ENCODE data around the gene ACAP1.
"Not testable (repeated sequence)": the region's sequence is repeated elsewhere in the genome, so short reads cannot be mapped to it uniquely, and the experiment has no call there.

Gene ACAP1

DNA sequence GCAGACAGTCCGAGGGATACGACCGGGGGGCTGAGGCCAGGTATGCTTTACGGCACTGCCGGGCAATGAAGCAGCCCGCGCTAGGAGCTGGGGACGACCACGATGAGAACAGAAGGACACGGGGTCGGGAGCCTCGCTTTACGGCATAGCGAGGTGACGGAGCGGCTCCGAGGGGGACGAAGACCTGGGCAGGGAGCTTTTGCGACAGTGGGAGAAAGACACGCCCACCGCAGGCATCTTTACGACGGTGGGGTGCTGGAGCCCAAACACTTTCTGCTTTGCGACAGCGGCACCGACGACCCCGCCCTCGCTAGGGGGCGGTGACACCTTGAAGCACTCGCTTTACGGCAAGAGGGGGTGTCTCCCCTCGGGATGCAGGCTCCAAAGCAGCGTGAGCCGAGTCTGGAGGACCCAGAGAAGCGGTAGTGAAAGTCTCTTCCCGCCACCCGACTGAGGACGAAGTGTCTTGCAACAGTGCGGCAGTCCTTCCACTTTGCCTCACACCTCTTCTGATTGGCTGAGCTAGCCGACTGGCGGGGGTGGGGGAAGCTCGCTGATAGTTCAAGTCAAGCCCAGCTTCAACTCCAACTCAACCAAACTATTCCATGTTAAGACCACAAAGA, 6.8 kb upstream of the ACAP1 start:
- peak; percentile 100 for DNase-seq

DNA sequence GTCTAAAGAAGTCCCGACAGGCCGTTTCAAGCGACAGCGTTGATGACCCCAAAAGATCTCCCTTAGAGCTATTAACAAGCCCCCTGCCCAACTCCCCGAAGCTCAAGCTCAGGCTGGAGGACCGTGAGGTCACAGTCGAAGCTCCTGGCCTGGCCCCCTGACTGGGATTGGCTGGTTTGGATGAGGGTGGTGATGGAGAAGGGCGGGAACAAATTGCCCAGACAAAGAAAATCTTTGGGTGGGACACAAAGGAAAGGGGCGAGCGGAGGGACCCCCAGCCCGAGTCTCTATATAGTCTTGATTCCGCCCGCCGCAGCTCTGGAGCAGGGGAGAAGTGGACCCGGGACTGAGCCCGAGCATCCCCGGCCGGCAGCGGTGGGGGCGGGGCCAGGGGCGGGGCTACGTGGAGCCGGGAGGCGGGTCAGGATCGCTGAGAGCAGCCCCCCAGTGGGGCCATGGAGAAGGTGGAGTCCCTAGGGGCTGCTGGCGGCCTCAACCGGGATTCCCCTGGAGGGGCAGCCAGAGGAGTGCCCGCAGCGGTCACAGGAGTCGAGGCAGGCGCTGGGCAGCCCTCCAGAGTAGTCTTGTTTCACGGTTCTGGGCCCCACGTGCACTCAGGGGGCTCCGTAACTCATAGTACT, 6.2 kb upstream of the ACAP1 start:
- DNase-seq, result peak; percentile 91

DNA sequence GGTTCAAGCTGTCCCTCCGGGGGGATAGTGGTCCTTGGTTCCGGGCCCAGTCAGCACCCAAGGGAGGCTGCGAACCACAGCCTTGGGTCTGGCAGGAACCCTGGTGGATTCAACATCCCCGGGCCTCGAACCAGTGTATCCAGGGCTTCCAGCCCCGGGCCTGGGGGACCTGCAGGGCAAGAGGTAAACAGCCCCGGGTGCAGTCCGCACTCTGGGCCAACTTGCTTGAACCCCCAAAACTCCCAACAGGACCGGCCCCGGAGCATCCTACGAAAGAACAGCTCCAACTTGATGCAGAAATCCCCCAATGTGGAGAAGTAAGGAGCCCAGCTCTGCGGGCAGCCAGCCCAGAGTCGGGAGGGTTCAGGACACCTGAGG, 5.7 kb upstream of the ACAP1 start:
- no peak for DNase-seq

DNA sequence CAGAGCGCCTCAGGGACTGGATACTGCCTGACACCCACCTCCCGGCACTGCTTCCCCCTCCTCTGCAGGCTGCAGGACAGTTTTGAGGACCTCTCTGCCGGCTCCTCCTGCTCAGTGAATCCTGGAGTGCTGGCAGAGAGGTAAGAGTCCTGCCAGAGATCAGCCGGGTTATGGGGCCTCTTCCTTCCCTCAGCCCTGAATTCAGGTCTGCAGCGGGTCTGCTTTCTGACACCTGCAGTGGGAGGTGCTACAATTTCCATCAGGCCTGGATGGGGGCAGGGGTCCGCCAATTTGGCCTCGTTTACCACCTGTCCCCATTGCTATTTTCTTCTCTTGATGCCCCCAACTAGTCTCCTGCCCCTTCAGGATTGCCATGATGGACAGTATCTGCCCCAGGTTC, 4.2 kb upstream of the ACAP1 start:
- DNase-seq, result no peak

DNA sequence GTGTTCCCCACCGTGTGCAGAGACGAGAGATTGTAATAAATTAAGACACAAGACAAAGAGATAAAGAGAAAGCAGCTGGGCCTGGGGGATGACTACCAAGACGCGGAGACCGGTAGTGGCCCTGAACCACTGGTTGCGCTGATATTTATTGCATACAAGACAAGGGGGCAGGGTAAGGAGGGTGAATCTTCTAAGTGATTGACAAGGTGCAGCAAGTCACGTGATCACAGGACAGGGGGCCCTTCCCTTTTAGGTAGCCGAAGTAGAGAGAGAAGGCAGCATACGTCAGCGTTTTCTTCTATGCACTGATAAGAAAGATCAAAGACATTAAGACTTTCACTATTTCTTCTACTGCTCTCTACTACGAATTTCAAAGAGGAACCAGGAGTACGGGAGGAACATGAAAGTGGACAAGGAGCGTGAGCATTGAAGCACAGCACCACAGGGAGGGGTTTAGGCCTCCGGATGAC, 3.7 kb upstream of the ACAP1 start:
- not testable (repeated sequence) for DNase-seq

DNA sequence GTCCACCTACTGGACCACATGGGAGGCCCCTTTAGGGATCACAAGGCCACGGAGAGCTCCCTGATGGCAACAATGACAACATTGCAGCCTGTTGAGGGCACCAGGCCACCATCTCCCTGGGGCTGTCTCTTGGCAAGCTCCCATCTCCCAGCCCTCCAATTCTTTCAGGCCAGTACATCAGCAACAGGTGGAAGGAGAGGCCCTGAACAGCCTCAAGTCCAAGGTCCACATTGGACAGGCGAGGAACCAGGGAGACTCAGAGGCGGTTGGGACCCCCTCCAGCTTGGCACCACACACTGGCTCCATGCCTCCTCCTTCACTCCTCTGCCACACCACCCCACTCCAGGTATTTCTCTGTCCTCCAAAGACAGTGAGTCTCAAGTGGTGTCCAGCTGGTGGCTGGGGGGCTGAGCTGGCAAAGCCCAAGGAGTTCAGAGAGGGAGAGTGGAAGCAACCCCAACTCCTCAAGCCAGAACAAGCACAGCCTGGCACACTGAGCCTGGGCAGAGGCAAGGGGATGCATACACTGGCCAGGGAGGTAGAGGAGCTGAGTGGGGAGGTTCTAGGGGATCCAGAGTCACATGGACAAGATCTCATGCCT, 1.3 kb upstream of the ACAP1 start:
- no peak for DNase-seq

DNA sequence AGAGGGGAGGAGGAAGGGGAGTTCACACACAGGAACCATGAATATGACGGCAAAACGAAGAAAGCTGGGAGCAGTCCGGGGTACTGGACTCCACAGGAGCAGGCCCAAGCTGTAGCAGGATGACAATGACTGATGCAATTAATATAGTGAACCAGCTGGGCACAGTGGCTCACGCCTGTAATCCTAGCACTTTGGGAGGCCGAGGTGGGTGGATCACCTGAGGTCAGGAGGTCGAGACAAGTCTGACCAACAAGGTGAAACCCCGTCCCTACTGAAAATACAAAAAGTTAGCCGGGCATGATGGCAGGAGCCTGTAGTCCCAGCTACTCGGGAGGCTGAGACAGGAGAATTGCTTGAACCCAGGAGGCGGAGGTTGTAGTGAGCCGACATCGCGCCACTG, 564 bp upstream of the ACAP1 start:
- DNase-seq, result not testable (repeated sequence)

DNA sequence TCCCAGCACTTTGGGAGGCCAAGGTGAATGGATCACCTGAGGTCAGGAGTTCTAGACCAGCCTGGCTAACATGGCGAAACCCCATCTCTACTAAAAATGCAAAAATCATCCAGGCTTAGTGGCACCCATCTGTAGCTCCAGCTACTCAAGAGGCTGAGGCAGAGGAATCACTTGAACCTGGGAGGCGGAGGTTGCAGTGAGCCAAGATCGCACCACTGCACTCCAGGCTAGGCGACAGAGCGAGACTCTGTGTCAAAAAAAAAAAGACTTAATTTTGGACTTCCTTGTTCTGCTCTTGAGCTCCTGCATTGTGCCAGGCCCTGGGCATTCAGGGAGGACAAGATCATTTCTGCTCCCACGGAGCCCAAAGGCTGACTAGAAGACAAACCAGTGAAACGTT, 1.3 kb downstream of the ACAP1 start:
- DNase-seq, result not testable (repeated sequence)

DNA sequence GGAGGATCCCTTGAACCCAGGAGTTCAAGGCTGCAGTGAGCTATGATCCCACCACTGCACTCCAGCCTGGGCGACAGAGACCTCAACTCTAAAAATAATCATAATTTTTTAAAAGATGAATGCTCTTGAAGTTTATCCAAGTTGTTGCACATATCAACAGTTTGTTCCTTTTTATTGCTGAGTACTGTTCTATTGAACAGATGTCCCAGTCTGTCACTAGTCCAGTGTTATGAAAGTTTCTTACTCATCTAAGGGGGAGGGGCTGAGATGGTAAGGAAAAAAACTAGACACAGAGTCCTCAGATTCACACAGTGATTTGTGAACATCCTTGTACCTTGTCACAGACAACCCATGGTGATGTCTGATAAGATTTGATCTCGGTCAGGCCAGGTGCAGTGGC, 3.9 kb downstream of the ACAP1 start:
- no peak for DNase-seq

DNA sequence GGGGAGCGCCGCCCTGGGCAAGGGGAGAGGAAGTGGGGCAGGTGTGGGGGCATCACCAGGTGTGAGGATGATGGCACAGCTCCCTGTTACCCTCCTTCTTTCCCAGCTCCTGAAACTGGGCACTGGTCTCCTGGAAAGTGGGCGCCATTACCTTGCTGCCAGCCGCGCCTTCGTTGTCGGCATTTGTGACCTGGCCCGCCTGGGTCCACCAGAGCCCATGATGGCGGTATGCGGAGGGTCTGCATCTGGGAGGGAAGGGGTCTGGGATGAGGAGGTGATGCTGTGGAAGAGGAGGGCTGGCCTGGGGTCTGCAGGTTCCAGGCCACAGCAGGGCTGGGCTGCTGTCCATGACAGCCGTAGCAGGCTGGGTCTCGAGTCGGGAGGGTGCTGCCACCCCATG, 5.5 kb downstream of the ACAP1 start:
- DNase-seq, result no peak

DNA sequence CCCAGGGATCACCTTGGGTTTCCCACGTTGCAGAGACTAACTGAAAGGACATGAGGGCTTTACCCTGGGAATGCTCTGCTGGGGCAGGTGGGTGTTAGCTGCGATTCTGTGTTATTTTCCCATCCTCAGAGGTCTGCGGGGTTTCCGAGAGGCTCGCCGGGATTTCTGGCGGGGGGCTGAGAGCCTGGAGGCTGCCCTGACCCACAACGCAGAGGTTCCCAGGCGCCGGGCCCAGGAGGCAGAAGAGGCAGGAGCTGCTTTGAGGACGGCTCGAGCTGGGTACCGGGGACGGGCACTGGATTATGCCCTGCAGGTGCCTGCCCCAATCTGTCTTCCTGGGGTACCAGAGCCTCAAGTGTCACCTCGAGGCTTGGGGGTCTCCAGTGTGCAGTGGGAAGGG, 6.9 kb downstream of the ACAP1 start:
- no peak for DNase-seq

DNA sequence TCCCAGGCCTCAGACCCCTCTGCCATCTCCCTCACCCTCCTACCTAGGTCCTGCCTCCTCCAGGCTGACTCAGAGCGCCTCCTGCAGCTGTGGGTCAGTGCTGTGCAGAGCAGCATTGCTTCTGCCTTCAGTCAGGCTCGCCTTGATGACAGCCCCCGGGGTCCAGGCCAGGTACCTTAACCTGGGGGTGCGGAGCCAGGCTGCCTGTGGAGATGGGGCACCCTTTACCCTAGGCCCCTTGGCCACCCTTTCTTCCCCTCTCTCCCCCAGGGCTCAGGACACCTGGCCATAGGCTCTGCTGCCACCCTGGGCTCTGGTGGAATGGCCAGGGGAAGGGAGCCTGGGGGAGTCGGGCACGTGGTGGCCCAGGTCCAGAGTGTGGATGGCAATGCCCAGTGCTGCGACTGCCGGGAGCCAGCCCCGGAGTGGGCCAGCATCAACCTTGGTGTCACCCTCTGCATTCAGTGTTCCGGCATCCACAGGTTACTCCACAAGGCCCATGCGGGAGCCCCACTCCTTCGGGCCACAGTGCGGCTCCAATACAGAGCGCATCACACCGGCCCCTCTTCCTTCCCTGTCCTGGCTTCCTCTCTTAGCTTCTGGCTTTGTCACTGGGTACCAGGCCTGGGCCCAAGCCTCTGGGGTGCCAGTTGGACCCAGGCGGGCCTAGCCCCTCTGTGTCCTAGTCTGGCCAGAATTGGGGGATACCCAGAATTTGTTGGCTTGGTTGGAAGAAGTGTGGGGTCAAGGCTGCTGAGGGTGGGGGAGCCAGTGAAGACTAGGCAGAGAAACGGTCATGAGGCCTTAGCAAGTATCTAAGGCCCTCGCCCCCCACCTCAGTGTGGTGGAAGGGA, 10.7 kb downstream of the ACAP1 start:
- no peak for DNase-seq

DNA sequence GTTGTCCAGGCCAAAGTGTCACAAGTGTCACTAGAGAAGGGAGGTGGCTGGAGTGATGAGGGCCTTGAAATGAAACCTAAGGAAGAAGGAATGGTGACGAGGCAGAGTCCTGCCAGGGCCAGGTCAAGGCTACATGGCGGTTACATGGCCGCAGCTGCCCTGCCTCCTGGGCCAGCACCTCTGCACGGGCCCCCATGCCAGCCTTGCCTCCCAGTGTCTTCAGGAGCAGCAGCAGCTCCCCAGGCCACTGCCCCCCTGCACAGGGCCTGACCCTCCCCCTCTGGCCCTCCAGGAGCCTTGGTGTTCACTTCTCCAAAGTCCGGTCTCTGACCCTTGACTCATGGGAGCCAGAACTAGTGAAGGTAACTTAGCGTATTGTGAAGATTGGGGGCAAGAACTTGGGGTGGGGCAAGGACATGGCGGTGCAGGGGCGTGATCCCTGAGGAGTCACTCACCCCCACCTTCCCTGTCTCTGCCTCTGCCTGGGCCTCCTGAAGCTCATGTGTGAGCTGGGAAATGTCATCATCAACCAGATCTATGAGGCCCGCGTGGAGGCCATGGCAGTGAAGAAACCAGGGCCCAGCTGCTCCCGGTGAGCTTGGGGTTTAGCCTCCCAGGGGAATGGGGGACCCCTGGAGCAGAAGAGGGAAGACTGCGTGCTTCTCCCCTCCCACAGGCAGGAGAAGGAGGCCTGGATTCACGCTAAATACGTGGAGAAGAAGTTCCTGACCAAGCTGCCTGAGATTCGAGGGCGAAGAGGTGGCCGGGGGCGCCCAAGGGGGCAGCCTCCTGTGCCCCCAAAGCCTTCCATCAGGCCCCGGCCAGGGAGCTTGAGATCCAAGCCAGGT, 11.5 kb downstream of the ACAP1 start:
- DNase-seq, result no peak

DNA sequence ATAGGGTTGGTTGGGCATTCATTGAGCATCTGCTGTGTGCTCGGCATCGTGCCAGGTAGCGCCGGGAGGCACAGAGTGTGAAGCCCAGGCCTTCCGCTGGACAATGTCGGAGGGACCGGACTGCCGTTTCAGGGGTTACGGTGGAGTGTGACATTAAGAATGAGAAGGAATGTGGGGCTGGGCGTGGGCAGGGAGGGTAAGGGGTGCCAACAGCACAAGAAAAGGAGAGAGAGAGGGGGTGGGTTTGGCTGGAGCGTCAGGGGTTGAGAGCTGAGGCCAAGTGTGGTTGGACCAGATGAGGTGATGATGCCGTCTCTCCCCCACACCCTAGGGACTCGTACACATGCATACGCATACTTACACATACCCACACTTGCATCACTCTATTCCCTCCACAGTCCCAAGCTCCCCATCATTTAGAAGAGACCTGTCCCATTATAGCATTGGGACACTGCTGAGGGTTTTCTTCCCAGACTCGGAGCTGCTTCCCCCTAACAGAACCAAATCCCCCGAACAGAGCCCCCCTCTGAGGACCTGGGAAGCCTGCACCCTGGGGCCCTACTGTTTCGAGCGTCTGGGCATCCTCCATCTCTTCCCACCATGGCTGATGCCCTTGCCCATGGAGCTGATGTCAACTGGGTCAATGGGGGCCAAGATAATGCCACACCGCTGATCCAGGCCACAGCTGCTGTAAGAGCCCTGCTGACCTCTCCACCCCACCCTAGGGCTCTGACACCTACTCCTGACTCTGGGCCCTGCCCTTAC, 12.3 kb downstream of the ACAP1 start:
- no peak for DNase-seq

DNA sequence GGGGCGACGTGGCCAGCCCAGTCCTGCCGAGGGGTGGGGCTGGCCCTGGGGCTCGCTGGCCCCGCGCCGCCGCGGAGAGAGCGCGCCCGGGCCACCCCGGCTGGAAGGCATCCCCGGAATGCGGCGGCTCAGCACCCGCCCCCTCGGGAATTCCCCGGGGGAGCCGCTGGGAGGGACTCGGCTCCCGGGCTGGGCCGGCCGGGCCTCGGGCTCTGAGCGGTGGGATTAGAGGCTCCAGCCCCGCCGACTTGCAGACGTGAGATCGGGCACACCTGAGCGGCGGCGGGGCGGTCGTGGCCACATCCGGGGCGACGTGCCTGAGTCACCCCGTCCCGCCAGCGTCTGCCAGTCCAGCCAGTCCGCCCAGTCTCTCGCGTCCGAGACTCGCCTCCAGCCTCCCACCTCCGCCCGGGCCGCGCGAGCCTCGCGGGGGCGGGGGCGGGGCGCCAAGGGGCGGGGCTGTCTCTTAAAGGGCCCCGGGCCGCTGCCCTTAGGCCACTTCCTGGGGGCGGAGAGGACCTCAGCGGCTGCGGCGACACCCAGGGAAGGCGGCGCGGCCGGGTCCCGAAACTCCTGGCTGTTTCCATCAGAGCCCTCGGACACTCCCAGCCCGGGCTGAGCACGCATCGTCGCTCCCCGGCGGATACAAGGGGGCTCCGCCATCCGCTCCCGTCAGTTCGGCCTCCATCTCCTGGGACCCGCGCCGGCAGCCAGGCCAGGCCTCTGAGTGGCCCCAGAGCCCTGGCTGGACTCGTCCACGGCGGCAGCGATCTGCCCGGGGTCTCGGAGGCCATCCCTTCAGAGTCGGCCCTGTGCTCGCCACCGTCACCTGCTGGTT, 15.6 kb downstream of the ACAP1 start, which contains the start of gene KCTD11:
KCTD11 (plus strand) TSS at position 498 of the 838 bp plus-strand sequence.
- DNase-seq, result peak; percentile 97

DNA sequence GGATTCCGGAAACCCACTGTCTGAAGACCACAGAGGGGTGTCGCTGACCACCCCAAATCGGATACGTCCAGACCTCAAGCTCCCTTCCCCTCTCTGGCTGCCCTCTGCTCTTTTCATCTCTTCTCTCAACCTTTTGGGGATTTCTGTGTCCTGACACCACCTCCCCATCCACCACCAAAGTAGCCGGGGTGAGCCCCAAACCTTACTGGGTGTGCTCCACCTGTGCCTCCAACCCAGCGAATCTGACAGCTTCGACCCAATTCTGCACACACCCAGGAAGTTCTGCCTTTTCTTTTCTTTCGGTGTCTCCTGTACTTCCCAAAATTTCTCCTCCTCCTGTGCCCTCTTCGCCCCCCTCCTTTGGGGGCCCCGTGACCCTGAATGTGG, 16.2 kb downstream of the ACAP1 start:
- no peak for DNase-seq

DNA sequence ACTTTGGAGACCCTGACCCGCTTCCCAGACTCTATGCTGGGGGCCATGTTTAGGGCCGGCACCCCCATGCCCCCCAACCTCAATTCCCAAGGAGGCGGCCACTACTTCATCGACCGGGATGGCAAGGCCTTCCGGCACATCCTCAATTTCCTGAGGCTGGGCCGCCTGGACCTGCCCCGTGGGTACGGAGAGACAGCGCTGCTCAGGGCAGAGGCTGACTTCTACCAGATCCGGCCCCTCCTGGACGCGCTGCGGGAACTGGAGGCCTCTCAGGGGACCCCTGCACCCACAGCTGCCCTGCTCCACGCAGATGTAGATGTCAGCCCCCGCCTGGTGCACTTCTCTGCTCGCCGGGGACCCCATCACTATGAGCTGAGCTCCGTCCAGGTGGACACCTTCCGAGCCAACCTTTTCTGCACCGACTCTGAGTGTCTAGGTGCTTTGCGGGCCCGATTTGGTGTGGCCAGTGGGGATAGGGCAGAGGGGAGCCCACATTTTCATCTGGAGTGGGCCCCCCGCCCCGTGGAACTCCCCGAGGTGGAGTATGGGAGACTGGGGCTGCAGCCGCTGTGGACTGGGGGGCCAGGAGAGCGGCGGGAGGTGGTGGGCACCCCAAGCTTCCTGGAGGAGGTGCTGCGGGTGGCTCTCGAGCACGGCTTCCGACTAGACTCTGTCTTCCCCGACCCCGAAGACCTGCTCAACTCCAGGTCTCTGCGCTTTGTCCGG, 16.7 kb downstream of the ACAP1 start:
- DNase-seq, result no peak

DNA sequence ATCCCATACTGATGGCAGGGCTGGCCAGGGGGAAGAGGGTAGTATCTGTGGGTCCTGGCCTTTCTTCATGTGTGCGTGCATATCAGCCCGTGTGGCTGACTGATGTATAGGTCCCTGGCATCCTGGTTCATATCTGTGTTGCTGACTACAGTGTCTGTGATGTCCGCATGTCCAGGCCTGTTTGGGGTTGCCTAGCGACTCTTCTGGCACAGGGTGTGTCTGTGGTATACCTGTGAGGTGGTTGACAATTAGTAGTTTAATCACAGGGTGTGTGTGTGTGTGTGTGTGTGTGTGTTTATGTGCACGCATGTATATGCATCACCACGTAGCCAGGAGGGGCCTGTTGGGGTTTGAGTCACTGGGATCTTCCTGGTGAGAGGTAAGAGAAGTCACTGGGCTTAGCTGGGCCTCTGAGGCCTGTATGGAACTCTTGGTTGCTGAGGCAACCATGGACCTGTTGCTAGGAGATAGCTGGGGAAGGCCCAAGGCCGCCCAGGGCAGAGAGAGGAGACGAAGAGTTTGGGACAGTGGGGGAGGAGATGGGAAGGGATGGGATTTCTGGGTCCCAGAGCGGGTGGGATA, 18.0 kb downstream of the ACAP1 start:
- peak; percentile 63 for DNase-seq

DNA sequence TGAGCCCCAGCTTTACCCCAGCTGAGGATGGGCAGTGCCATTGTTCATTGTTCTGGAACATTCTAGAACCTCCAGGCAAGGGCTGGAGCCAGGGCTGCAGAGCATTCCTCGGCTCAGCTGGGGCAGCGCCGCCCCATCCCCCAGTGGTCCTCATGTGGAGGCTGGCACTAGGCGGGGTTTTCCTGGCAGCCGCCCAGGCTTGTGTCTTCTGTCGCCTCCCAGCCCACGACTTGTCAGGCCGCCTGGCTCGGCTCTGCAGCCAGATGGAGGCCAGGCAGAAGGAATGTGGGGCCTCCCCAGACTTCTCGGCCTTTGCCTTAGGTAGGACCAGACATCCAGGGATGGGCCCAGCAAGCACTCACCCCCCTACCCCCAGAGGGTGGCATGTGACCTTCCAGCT, 18.7 kb downstream of the ACAP1 start, which contains the start of gene TMEM95:
TMEM95 (plus strand) TSS at position 104 of the 400 bp plus-strand sequence; CDS start at position 153, 49 bp downstream.
- DNase-seq, result no peak

DNA sequence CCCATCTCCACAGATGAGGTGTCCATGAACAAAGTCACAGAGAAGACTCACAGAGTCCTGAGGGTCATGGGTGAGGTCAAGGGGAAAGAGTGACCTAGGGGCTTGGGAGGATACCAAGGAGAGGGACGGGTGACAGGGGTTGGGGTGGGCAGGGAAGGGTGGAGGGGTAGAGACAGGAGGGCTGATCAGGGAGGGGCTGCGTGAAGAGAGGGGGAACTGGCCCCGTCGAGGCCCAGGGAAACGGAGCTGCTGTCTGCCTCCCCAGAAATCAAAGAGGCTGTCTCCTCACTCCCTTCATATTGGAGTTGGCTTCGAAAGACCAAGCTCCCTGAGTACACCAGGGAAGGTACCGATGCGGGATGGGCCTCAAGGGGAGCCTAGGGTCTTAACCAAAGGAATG, 19.2 kb downstream of the ACAP1 start:
- DNase-seq, result no peak

Measured in DMS53 (cell line).